Activated CD4-positive, alpha-beta T cell treated with anti-CD3 and anti-CD28 coated beads, Interleukin-2, Interleukin-6, amounts not matched to agents 100 ng/mL and 50 ng/mL, durations not matched to agents 16 hours and 8 hours (primary cell): ENCODE data around the gene CAPN11.
"Not testable (repeated sequence)": the region's sequence is repeated elsewhere in the genome, so short reads cannot be mapped to it uniquely, and the experiment has no call there.

Source experiments
- DNase-seq: peaks from one replicate; pipeline ENCODE4 v3.0.0-alpha.2; 2020

Gene CAPN11

GRCh38 chr6:44230034-44230675, 71.5 kb downstream of the CAPN11 start:
- DNase-seq, result no peak

DNA sequence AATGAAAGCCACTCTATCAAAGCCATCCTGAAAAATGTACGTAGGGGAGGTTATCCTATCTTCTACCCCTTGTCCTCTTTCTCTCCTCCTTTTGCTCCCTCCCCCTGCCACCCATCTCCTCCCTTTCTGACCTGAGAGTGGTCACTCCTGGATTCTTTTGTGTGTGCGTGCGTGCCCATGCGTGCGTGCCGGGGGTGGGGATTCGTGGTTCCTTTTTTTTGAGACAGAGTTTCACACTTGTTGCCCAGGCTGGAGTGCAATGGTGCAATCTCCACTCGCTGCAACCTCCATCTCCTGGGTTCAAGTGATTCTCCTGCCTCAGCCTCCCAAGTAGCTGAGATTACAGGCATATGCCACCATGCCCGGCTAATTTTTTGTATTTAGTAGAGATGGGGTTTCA, 72.8 kb downstream of the CAPN11 start:
- not testable (repeated sequence) for DNase-seq

DNA sequence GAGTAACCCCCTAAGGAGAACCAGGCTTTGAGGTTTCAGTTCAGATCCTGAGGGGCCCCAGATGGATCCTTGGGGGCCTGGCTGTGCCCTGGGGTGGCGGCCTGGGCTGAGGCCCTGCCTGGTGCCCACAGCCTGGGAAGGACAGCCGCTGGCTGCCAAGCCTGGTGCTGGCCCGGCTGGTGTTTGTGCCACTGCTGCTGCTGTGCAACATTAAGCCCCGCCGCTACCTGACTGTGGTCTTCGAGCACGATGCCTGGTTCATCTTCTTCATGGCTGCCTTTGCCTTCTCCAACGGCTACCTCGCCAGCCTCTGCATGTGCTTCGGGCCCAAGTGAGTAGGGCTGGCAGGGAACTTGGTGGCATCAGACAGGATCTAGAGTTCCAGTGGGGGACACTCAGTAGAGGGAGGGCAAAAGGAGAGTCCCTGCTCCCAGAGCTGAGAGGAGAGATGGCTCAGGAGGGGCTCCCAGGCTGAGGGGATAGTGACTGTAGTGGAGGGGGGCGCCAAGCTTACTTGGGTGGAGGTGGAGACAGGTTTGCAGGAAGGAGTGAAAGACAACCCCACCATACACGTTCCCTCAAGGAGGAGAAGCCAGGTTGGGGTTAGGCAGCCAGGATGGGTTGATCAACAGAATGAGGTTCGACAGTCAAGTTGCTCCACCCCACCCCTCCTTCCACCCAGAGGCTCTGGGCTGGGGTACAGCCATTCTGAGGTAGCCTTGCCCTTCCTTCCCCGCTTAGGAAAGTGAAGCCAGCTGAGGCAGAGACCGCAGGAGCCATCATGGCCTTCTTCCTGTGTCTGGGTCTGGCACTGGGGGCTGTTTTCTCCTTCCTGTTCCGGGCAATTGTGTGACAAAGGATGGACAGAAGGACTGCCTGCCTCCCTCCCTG, 74.3 kb downstream of the CAPN11 start:
- no peak for DNase-seq

- DNase-seq, result no peak
Observed at GRCh38 chr6:44233567-44234100, 75.0 kb downstream of the CAPN11 start.
